22Rv1 (cell line): ENCODE data around the gene SPATA17.

Experiments used
- CTCF ChIP-seq: fragments of 450-650 bp; IDR thresholded peaks from 2 replicates; pipeline ENCODE4 v1.5.1; 2017; ENCODE audit warnings: mild to moderate bottlenecking
- ZFX ChIP-seq: fragments of 450-650 bp; IDR thresholded peaks from 2 replicates; pipeline ENCODE4 v1.6.1; 2017; ENCODE audit warnings: antibody characterized with exemption, borderline replicate concordance

- TF ChIP-seq CTCF = no peak
- TF ChIP-seq ZFX = no peak
These were observed 14.0 kb upstream of the SPATA17 start for GRCh38 chr1:217617126-217617525.
